Measurements from ENCODE around the gene GLB1L2.
"Not testable (repeated sequence)": the region's sequence is repeated elsewhere in the genome, so short reads cannot be mapped to it uniquely, and the experiment has no call there.

GLB1L2 gene

GRCh38 chr11:134331354-134332188, at the start of gene GLB1L2:
Gene GLB1L2, plus strand, starts transcription at chr11:134331988. Its CDS starts 74 bp downstream, at chr11:134332062.
- peak; percentile 82 for DNase-seq

- no peak for DNase-seq
Observed at GRCh38 chr11:134282121-134283045, 49.4 kb upstream of the GLB1L2 start.

GRCh38 chr11:134283461-134284230, 48.1 kb upstream of the GLB1L2 start:
- no peak for DNase-seq

- not testable (repeated sequence) for DNase-seq
Observed at GRCh38 chr11:134284349-134284748, 47.4 kb upstream of the GLB1L2 start.

GRCh38 chr11:134287561-134287960, 44.2 kb upstream of the GLB1L2 start:
- DNase-seq: no peak

GRCh38 chr11:134288486-134288885, 43.3 kb upstream of the GLB1L2 start:
- DNase-seq: no peak

- no peak for DNase-seq
Observed at GRCh38 chr11:134289167-134289566, 42.6 kb upstream of the GLB1L2 start.

- no peak for DNase-seq
Observed at GRCh38 chr11:134289789-134290188, 42.0 kb upstream of the GLB1L2 start.

GRCh38 chr11:134290646-134291045, 41.1 kb upstream of the GLB1L2 start:
- no peak for DNase-seq

GRCh38 chr11:134291196-134291595, 40.6 kb upstream of the GLB1L2 start:
- no peak for DNase-seq

- no peak for DNase-seq
Observed at GRCh38 chr11:134292661-134293060, 39.1 kb upstream of the GLB1L2 start.

GRCh38 chr11:134293119-134294113, 38.4 kb upstream of the GLB1L2 start:
- no peak for DNase-seq

GRCh38 chr11:134294664-134295063, 37.1 kb upstream of the GLB1L2 start:
- no peak for DNase-seq

GRCh38 chr11:134312223-134312622, 19.6 kb upstream of the GLB1L2 start:
- DNase-seq: no peak

- no peak for DNase-seq
Observed at GRCh38 chr11:134312807-134313206, 19.0 kb upstream of the GLB1L2 start.

GRCh38 chr11:134313379-134313778, 18.4 kb upstream of the GLB1L2 start:
- DNase-seq: no peak

GRCh38 chr11:134313821-134314607, 17.8 kb upstream of the GLB1L2 start:
- DNase-seq: no peak

GRCh38 chr11:134317103-134317502, 14.7 kb upstream of the GLB1L2 start:
- no peak for DNase-seq

GRCh38 chr11:134321373-134321772, 10.4 kb upstream of the GLB1L2 start:
- not testable (repeated sequence) for DNase-seq

- DNase-seq: no peak
Observed at GRCh38 chr11:134322553-134322952, 9.2 kb upstream of the GLB1L2 start.

GRCh38 chr11:134328433-134328832, 3.4 kb upstream of the GLB1L2 start:
- DNase-seq: no peak

Data from NCI-H774 (cell line).